GM19099 (cell line): ENCODE results near the gene DZIP3.

ENCODE experiments used
- POLR2A ChIP-seq: IDR thresholded peaks from 3 replicates; pipeline ENCODE4 v1.6.1; 2011; ENCODE audit warnings: low read depth; ENCODE audit not compliant: insufficient read length; ENCODE audit errors: extremely low read depth

DZIP3 gene

GRCh38 chr3:108623504-108623903 lies 34.0 kb downstream of the DZIP3 start:
- TF ChIP-seq POLR2A: no peak

GRCh38 chr3:108629974-108630373 lies 40.5 kb downstream of the DZIP3 start:
- no peak for TF ChIP-seq POLR2A

GRCh38 chr3:108642526-108642925 lies 53.0 kb downstream of the DZIP3 start:
- TF ChIP-seq POLR2A: no peak

GRCh38 chr3:108645364-108645763 lies 55.8 kb downstream of the DZIP3 start:
- no peak for TF ChIP-seq POLR2A

- no peak for TF ChIP-seq POLR2A
These were observed 72.2 kb downstream of the DZIP3 start for GRCh38 chr3:108661699-108662098.

- TF ChIP-seq POLR2A: no peak
These were observed 72.7 kb downstream of the DZIP3 start for GRCh38 chr3:108662142-108662738.

GRCh38 chr3:108664266-108664665 lies 74.7 kb downstream of the DZIP3 start:
- no peak for TF ChIP-seq POLR2A

GRCh38 chr3:108667312-108667711 lies 77.8 kb downstream of the DZIP3 start:
- no peak for TF ChIP-seq POLR2A

GRCh38 chr3:108669208-108669607 lies 79.7 kb downstream of the DZIP3 start:
- TF ChIP-seq POLR2A: no peak

GRCh38 chr3:108672701-108673100 lies 83.2 kb downstream of the DZIP3 start:
- TF ChIP-seq POLR2A: no peak

- TF ChIP-seq POLR2A: no peak
These were observed 84.6 kb downstream of the DZIP3 start for GRCh38 chr3:108673988-108674661.

- no peak for TF ChIP-seq POLR2A
These were observed 88.3 kb downstream of the DZIP3 start for GRCh38 chr3:108677811-108678210.

GRCh38 chr3:108698461-108698860 lies 108.9 kb downstream of the DZIP3 start:
- no peak for TF ChIP-seq POLR2A

GRCh38 chr3:108705045-108705444 lies 115.5 kb downstream of the DZIP3 start:
- no peak for TF ChIP-seq POLR2A

- no peak for TF ChIP-seq POLR2A
These were observed 123.5 kb downstream of the DZIP3 start for GRCh38 chr3:108713009-108713516.

GRCh38 chr3:108713816-108714215 lies 124.3 kb downstream of the DZIP3 start:
- TF ChIP-seq POLR2A: no peak
